K562 (cell line): Measurements from ENCODE around the gene LAMC1. TPM values are rescaled to one million over a fixed set of nuclear protein-coding genes. Genes with fewer than 3 reads are reported as not detected.

Experiments
- ATAC-seq: fragments of 200-7000 bp; cut with Tn5 transposase; 3 replicates; pipeline ENCODE4 v1.9.1; 2020; ENCODE audit warnings: moderate library complexity
- BruUV-seq: library from RNA; stranded (reverse); fragments of 400-500 nt; replicated peaks from 2 replicates; lab custom pipeline; 2021; lab: Mats Ljungman, UMichigan
- CTCF ChIA-PET: fragments of 300-600 bp; formaldehyde crosslinking; extraction: SDS; loops from one replicate; lab custom pipeline; 2021; ENCODE audit warnings: low intra/inter-chr PET ratio; lab: Yijun Ruan, JAX
- POLR2A ChIA-PET: fragments of 300-600, 350-650 bp; sonication (Branson Sonifier 250); formaldehyde crosslinking; extraction: SDS; loops from one replicate; lab custom pipeline; 2021; ENCODE audit warnings: antibody characterized with exemption, inconsistent platforms; lab: Yijun Ruan, JAX
- DNase-seq, 4 experiments: peaks; one replicate each; pipeline versions ENCODE4 v3.0.0 to v3.0.0-alpha.2; 2011 to 2018; ENCODE audit warnings: low spot score in 3 of 4, mixed read lengths in 3 of 4; ENCODE audit errors: extremely low read depth in 1 of 4
- FAIRE-seq: peaks from 2 replicates; lab custom pipeline; 2011; peaks lifted over from hg19 to GRCh38; lab: Jason Lieb, UNC
- H2AFZ ChIP-seq: 2 replicates; pipeline ENCODE4 v1.6.0; 2011; ENCODE audit warnings: low read depth, low read length, control low read depth, inconsistent platforms
- H3K27ac ChIP-seq: fragments of 200-600 bp; 3 replicates; pipeline ENCODE4 v1.8.0; 2011; ENCODE audit warnings: low read depth, mild to moderate bottlenecking, control low read depth, inconsistent platforms, low read length, moderate library complexity, mixed read lengths; ENCODE audit errors: extremely low read depth
- H3K27me3 ChIP-seq, 2 experiments: fragments of 300-600 bp in 1 of 2; 2 replicates in 1 of 2; 3 replicates in 1 of 2; pipeline versions ENCODE4 v1.6.0 to v1.8.0; 2011; ENCODE audit warnings: inconsistent platforms in 2 of 2, low read length in 2 of 2, mild to moderate bottlenecking in 1 of 2, mixed read lengths in 1 of 2, moderate library complexity in 1 of 2; ENCODE audit not compliant: control insufficient read depth in 2 of 2, insufficient read depth in 2 of 2
- H3K36me3 ChIP-seq: fragments of 300-600 bp; 3 replicates; pipeline ENCODE4 v1.8.0; 2011; ENCODE audit warnings: mild to moderate bottlenecking, low read length, inconsistent platforms; ENCODE audit not compliant: control insufficient read depth, insufficient read depth
- H3K4me1 ChIP-seq, 2 experiments: fragments of 200-600 bp in 1 of 2; replicated peaks in 1 of 2; 2 replicates in 1 of 2; 3 replicates in 1 of 2; pipeline versions ENCODE4 v1.5.1 to v1.8.0; 2011; ENCODE audit warnings: inconsistent platforms in 2 of 2, low read length in 2 of 2, mild to moderate bottlenecking in 1 of 2, mixed read lengths in 1 of 2, moderate library complexity in 1 of 2; ENCODE audit not compliant: control insufficient read depth in 2 of 2, insufficient read depth in 2 of 2
- H3K4me2 ChIP-seq: 2 replicates; pipeline ENCODE4 v1.6.1; 2011; ENCODE audit warnings: low read length, control low read depth, inconsistent platforms, mixed read lengths; ENCODE audit not compliant: insufficient read depth
- H3K4me3 ChIP-seq: fragments of 200-600 bp; sonication (generic), shearing (Covaris generic); 2 replicates; pipeline ENCODE4 v1.5.1; 2016; ENCODE audit warnings: control low read depth, inconsistent platforms
- H3K79me2 ChIP-seq: fragments of 200-600 bp; 3 replicates; pipeline ENCODE4 v1.8.0; 2011; ENCODE audit warnings: low read length, inconsistent platforms; ENCODE audit not compliant: control insufficient read depth, insufficient read depth
- H3K9ac ChIP-seq, 2 experiments: 2 replicates each; pipeline versions ENCODE4 v1.6.0 to v1.6.1; 2011; ENCODE audit warnings: low read depth in 2 of 2, low read length in 2 of 2, control low read depth in 1 of 2, inconsistent platforms in 1 of 2, mild to moderate bottlenecking in 1 of 2, mixed read lengths in 1 of 2; ENCODE audit not compliant: insufficient read depth in 1 of 2
- H3K9me1 ChIP-seq: one replicate; pipeline ENCODE4 v1.6.0; 2011; ENCODE audit warnings: inconsistent platforms, mild to moderate bottlenecking, low read length, moderate library complexity; ENCODE audit not compliant: control insufficient read depth, insufficient read depth
- H3K9me3 ChIP-seq: replicated peaks from 2 replicates; pipeline ENCODE4 v1.5.1; 2011; ENCODE audit warnings: low read depth, low read length, inconsistent platforms; ENCODE audit not compliant: control insufficient read depth, insufficient read depth
- H4K20me1 ChIP-seq: replicated peaks from 2 replicates; pipeline ENCODE4 v1.6.1; 2011; ENCODE audit warnings: low read length, inconsistent platforms, mixed read lengths; ENCODE audit not compliant: control insufficient read depth, insufficient read depth
- ARID3A ChIP-seq: IDR thresholded peaks from 2 replicates; pipeline ENCODE4 v1.6.1; 2012; ENCODE audit warnings: low read depth, low read length, improper control_type of control experiment, borderline replicate concordance
- CCNT2 ChIP-seq: IDR thresholded peaks from 2 replicates; pipeline ENCODE4 v1.6.1; 2011; ENCODE audit warnings: borderline replicate concordance, low read depth, mild to moderate bottlenecking, moderate library complexity, mixed read lengths, low read length; ENCODE audit not compliant: insufficient read length; ENCODE audit errors: extremely low read depth
- EHMT2 ChIP-seq: fragments of 450-650 bp; IDR thresholded peaks from 2 replicates; pipeline ENCODE4 v1.6.1; 2018; ENCODE audit warnings: antibody characterized with exemption
- NR4A1 ChIP-seq, 2 experiments: fragments of 250-450 bp in 1 of 2; fragments of 450-650 bp in 1 of 2; sonication (Bioruptor Pico) in 1 of 2; IDR thresholded peaks; 2 replicates each; pipeline versions ENCODE4 v1.4.0 to v1.6.1; 2016 to 2020; ENCODE audit warnings: mild to moderate bottlenecking in 2 of 2, missing compliant biosample characterization in 1 of 2, missing genetic modification characterization in 1 of 2, moderate library complexity in 1 of 2
- RBM22 ChIP-seq: fragments of 200-400 bp; formaldehyde crosslinking; IDR thresholded peaks from 2 replicates; pipeline ENCODE4 v1.6.1; 2018; ENCODE audit warnings: low read length, low read depth; ENCODE audit not compliant: poor library complexity, severe bottlenecking
- SRSF3 ChIP-seq: fragments of 200-400 bp; formaldehyde crosslinking; IDR thresholded peaks from 2 replicates; pipeline ENCODE4 v1.6.1; 2016; ENCODE audit warnings: mild to moderate bottlenecking, low read length, moderate library complexity; ENCODE audit not compliant: insufficient read depth
- XRCC3 ChIP-seq: fragments of 450-650 bp; IDR thresholded peaks from 2 replicates; pipeline ENCODE4 v1.6.1; 2017; ENCODE audit warnings: mild to moderate bottlenecking, moderate library complexity
- ZNF232 ChIP-seq: sonication (generic); formaldehyde crosslinking; IDR thresholded peaks from 2 replicates; pipeline ENCODE4 v1.8.0; 2022; ENCODE audit warnings: mild to moderate bottlenecking, missing genetic modification reagents
- ZNF274 ChIP-seq: IDR thresholded peaks from 2 replicates; pipeline ENCODE4 v1.6.1; 2011; ENCODE audit warnings: low read depth, mild to moderate bottlenecking, low read length, moderate library complexity, borderline replicate concordance
- ZNF830 ChIP-seq: fragments of 250-450 bp; sonication (Bioruptor Pico); IDR thresholded peaks from 2 replicates; pipeline ENCODE4 v1.5.0; 2021; ENCODE audit warnings: mild to moderate bottlenecking
- WGBS: fragments of 100-300 bp; shearing (Covaris generic); methylation state at CpG from one replicate; pipeline ENCODE4 v1.1.6; 2016; ENCODE audit warnings: low coverage, mixed read lengths; ENCODE audit not compliant: insufficient coverage; ENCODE audit errors: missing lambda C conversion rate; 5-methylcytosine and 5-hydroxymethylcytosine counted together
- in situ Hi-C: fragments of 300-500 bp; cut with MboI; formaldehyde crosslinking; loops from 4 replicates; pipeline ENCODE4 v1.15.0; 2018; ENCODE audit warnings: inconsistent platforms, mixed read lengths
- intact Hi-C: fragments of 100-400 bp; cut with micrococcal nuclease; formaldehyde crosslinking; loops from 2 replicates; pipeline ENCODE4 v1.14.2; 2022
- polyA plus RNA-seq, 8 experiments: library from polyadenylated mRNA; depleted of rRNA in 4 of 8; stranded (reverse) in 5 of 8; unstranded in 3 of 8; fragments of >200 nt; fragmentation: Nextera tagmentation in 2 of 8; fragmentation: Illumina TruSeq in 1 of 8; extraction: Ambion mirVana in 2 of 8; extraction: Trizol in 1 of 8; gene quantifications; 2 replicates each; pipeline versions ENCODE4 v1.2.1 to v1.2.3, GENCODE V29; 2011 to 2014; ENCODE audit warnings: inconsistent platforms in 1 of 8, missing spikeins in 1 of 8
- total RNA-seq, 7 experiments: library from RNA; depleted of rRNA in 6 of 7; stranded (reverse); fragments of >200 nt in 6 of 7; fragmentation: Illumina TruSeq in 2 of 7; extraction: Trizol in 2 of 7; gene quantifications; 2 replicates each; pipeline versions ENCODE4 v1.2.1 to v1.2.3, GENCODE V29; 2011 to 2021; ENCODE audit warnings: low replicate concordance in 1 of 7

The LAMC1 gene
- total and polyA plus RNA-seq, 9 of the 15 experiments (the other 6 are each of a cell fraction or from before 2014, with no cell fraction given): 0.07 to 0.71 (median 0.13) TPM; not detected in 2

DNA sequence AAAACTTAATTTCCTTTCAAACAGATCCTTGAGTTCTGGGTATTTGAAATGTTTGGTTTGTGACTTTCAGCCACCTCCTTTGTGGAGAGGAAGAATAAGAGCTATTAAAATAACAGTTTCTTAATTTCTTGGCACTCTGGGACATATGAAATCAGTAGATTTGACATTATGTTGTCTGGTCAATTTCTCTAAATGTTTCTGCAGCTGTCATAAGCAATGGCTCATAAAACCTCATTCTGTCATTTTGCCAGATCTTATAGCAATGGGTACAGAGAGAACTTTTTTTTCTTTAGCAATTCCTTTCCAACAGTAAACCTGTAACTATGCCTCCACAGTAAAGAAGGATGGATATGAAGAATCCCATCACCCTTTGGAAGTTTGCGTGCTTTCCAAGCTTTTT lies 52.6 kb downstream of the LAMC1 start:
- intact Hi-C loops (no loop called here), in situ Hi-C loops (no loop called here)
- Histone ChIP-seq H3K4me2 (no peak overlapping the region), H2AFZ (no peak overlapping the region), H3K79me2 (no peaks in the 10 kb centered on the region), H3K27me3 (no peaks in the 10 kb centered on the region; a peak in 1 of 5 replicates), H4K20me1 (no peaks in the 10 kb centered on the region), H3K36me3 (no peaks in the 10 kb centered on the region), H3K9me3 (no peaks in the 10 kb centered on the region), H3K9me1 (no peaks in the 10 kb centered on the region), H3K4me1 (no peaks in the 10 kb centered on the region), H3K4me3 (no peak overlapping the region), H3K27ac (no peak overlapping the region), H3K9ac (no peak overlapping the region)
- POLR2A ChIA-PET: interaction anchor here (0.6 to 1.3 kb wide), 2 partner anchors 9 to 22 kb away, joined by 3 read pairs; no protein-coding TSS in a partner anchor
- no peak for DNase-seq
- no TSS peak for BruUV-seq
- no peak for ATAC-seq
- CTCF ChIA-PET: no interaction called here
- no peak for FAIRE-seq
- 6% methylated on average over 1 of the region's 1 CpG for WGBS
- no peak for TF ChIP-seq ZNF232 (CRISPR knock-in tag)
- TF ChIP-seq ZNF274: no peak
- TF ChIP-seq ARID3A: no peak
- no peak for TF ChIP-seq SRSF3
- TF ChIP-seq XRCC3: no peak
- TF ChIP-seq EHMT2: no peak
- no peak for TF ChIP-seq ZNF830
- no peak for TF ChIP-seq CCNT2
- no peak for TF ChIP-seq RBM22
- no peak for TF ChIP-seq NR4A1 (CRISPR knock-in tag; IDR thresholded peaks at IDR 0.05)
- TF ChIP-seq NR4A1 (tag; IDR thresholded peaks at IDR 0.05): no peak
